Skeletal muscle tissue (tissue), 4 donors: Measurements from ENCODE around the gene APH1A. TPM values are rescaled to one million over a fixed set of nuclear protein-coding genes. Genes with fewer than 3 reads are reported as not detected.
A peak's percentile ranks its signal among the peaks of the same experiment; 100 is the strongest.
"Not testable (repeated sequence)": the region's sequence is repeated elsewhere in the genome, so short reads cannot be mapped to it uniquely, and the experiment has no call there.

Experiments
- H3K27ac ChIP-seq: one replicate; pipeline ENCODE4 v1.7.0; 2013; ENCODE audit warnings: mild to moderate bottlenecking, low read depth, low read length, inconsistent platforms
- H3K27me3 ChIP-seq, 3 donors: one replicate each; pipeline ENCODE4 v1.7.0; 2013; ENCODE audit warnings: low read length in 3 of 3; ENCODE audit not compliant: control insufficient read depth in 3 of 3, insufficient read depth in 3 of 3
- H3K36me3 ChIP-seq, 3 donors: one replicate each; pipeline ENCODE4 v1.7.0; 2013; ENCODE audit warnings: low read length in 3 of 3; ENCODE audit not compliant: control insufficient read depth in 3 of 3, insufficient read depth in 3 of 3
- H3K4me1 ChIP-seq, 3 donors: one replicate each; pipeline ENCODE4 v1.7.0; 2013; ENCODE audit warnings: low read length in 3 of 3, mild to moderate bottlenecking in 3 of 3; ENCODE audit not compliant: control insufficient read depth in 3 of 3, insufficient read depth in 3 of 3
- H3K4me3 ChIP-seq, 3 donors: one replicate each; pipeline ENCODE4 v1.7.0; 2013; ENCODE audit warnings: low read length in 3 of 3
- H3K9ac ChIP-seq, 3 donors: one replicate each; pipeline ENCODE4 v1.7.0; 2013; ENCODE audit warnings: low read length in 3 of 3, mild to moderate bottlenecking in 3 of 3, moderate library complexity in 2 of 3, low read depth in 1 of 3
- H3K9me3 ChIP-seq, 3 donors: one replicate each; pipeline ENCODE4 v1.7.0; 2013; ENCODE audit warnings: low read length in 3 of 3; ENCODE audit not compliant: control insufficient read depth in 3 of 3
- total RNA-seq: library from RNA; depleted of rRNA; stranded (reverse); fragments of >200 nt; gene quantifications from one replicate; pipeline ENCODE4 v1.2.3, GENCODE V29; 2014
- donor health status: Osteomylitis.

APH1A gene
- total RNA-seq, 1 donor from 2014 or later = 99.2 TPM

GRCh38 chr1:150235294-150235851, 33.4 kb downstream of the APH1A start:
- peak overlapping the region; percentile 80 to 95 (median 87) for H3K4me3 ChIP-seq
- no peaks in the 10 kb centered on the region for H3K27me3 ChIP-seq
- H3K9me3 ChIP-seq = no peaks in the 10 kb centered on the region
- peak overlapping the region; percentile 99 for H3K27ac ChIP-seq
- peaks cover 7 to 13% (median 10%) of the 10 kb centered on the region in 3 donors for H3K4me1 ChIP-seq
- peak overlapping the region; percentile 85 to 98 (median 97) for H3K9ac ChIP-seq
- H3K36me3 ChIP-seq = peaks cover 0 to 5% (median 4%) of the 10 kb centered on the region in 3 donors

GRCh38 chr1:150234566-150235293, 34.1 kb downstream of the APH1A start:
- peak overlapping the region; percentile 85 to 98 (median 97) for H3K9ac ChIP-seq
- H3K27me3 ChIP-seq = no peaks in the 10 kb centered on the region
- peak overlapping the region; percentile 99 for H3K27ac ChIP-seq
- no peaks in the 10 kb centered on the region for H3K9me3 ChIP-seq
- peaks cover 7 to 13% (median 10%) of the 10 kb centered on the region in 3 donors for H3K4me1 ChIP-seq
- peaks cover 0 to 5% (median 4%) of the 10 kb centered on the region in 3 donors for H3K36me3 ChIP-seq
- H3K4me3 ChIP-seq = peak overlapping the region; percentile 80 to 95 (median 87)

DNA sequence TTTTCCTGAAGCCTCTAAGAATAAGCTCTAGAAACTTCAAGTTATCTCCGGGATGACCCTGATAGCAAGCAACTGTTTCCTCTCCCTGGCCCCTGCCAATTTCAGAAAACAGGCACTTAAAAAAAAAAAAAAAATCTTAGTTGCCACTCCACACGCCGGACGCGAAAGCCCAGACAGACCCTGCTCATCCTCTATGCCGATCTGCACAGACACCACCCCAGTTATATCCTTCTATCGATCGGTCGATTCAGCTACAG, 34.6 kb downstream of the APH1A start:
- Histone ChIP-seq H3K4me1 (peaks cover 7 to 13% (median 10%) of the 10 kb centered on the region in 3 donors), H3K9me3 (no peaks in the 10 kb centered on the region), H3K27me3 (no peaks in the 10 kb centered on the region)

GRCh38 chr1:150233359-150234308, 35.2 kb downstream of the APH1A start:
- peaks cover 7 to 13% (median 10%) of the 10 kb centered on the region in 3 donors for H3K4me1 ChIP-seq

More for the DNA sequence above, 34.6 kb downstream of the APH1A start:
- Histone ChIP-seq H3K27ac (peak overlapping the region; percentile 99), H3K4me3 (peak overlapping the region; percentile 80 to 95 (median 87)), H3K36me3 (peaks cover 0 to 5% (median 4%) of the 10 kb centered on the region in 3 donors), H3K9ac (peak overlapping the region; percentile 85 to 98 (median 97))

GRCh38 chr1:150232921-150233320, 35.9 kb downstream of the APH1A start:
- H3K27ac ChIP-seq = peak overlapping the region; percentile 99
- H3K9me3 ChIP-seq, H3K27me3 ChIP-seq, H3K4me3 ChIP-seq, H3K36me3 ChIP-seq: not testable (repeated sequence)
- H3K4me1 ChIP-seq = peaks cover 7 to 13% (median 10%) of the 10 kb centered on the region in 3 donors
- H3K9ac ChIP-seq = peak overlapping the region in 1 of 3 donors; percentile 98

More at GRCh38 chr1:150233359-150234308, 35.2 kb downstream of the APH1A start:
- Histone ChIP-seq H3K27me3 (no peaks in the 10 kb centered on the region), H3K9ac (peak overlapping the region; percentile 85 to 98 (median 97)), H3K4me3 (peak overlapping the region; percentile 80 to 95 (median 87)), H3K36me3 (peaks cover 0 to 5% (median 4%) of the 10 kb centered on the region in 3 donors), H3K9me3 (no peaks in the 10 kb centered on the region), H3K27ac (peak overlapping the region; percentile 99)

DNA sequence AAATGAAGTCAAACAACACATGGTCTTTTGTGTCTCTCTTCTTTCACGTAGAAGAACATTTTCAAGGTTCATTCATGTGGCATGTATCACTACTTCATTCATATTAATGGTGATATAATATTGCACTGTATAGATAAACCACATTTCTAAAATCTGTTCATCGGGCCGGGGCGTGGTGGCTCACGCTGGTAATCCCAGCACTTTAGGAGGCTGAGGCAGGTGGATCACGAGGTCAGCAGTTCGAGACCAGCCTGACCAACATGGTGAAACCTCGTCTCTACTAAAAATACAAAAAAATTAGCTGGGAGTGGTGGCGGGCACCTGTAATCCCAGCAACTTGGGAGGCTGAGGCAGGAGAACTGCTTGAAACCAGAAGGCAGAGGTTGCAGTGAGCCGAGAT, 40.6 kb downstream of the APH1A start:
- not testable (repeated sequence) for H3K27ac ChIP-seq, H3K27me3 ChIP-seq, H3K9ac ChIP-seq, H3K4me3 ChIP-seq, H3K9me3 ChIP-seq, H3K4me1 ChIP-seq
- peaks cover 10 to 38% (median 31%) of the 10 kb centered on the region in 3 donors for H3K36me3 ChIP-seq

GRCh38 chr1:150227228-150227627, 41.6 kb downstream of the APH1A start:
- H3K9ac ChIP-seq = no peak overlapping the region
- H3K27ac ChIP-seq = no peak overlapping the region
- no peaks in the 10 kb centered on the region for H3K4me1 ChIP-seq
- H3K27me3 ChIP-seq = no peaks in the 10 kb centered on the region
- no peaks in the 10 kb centered on the region for H3K9me3 ChIP-seq
- peaks cover 10 to 38% (median 31%) of the 10 kb centered on the region in 3 donors for H3K36me3 ChIP-seq
- H3K4me3 ChIP-seq = no peak overlapping the region

- Histone ChIP-seq H3K4me3 (no peak overlapping the region), H3K27me3 (no peaks in the 10 kb centered on the region), H3K4me1 (no peaks in the 10 kb centered on the region), H3K36me3 (peaks cover 10 to 38% (median 31%) of the 10 kb centered on the region in 3 donors), H3K9ac (no peak overlapping the region), H3K9me3 (no peaks in the 10 kb centered on the region), H3K27ac (no peak overlapping the region)
These were observed 42.3 kb downstream of the APH1A start for GRCh38 chr1:150226486-150226885.

DNA sequence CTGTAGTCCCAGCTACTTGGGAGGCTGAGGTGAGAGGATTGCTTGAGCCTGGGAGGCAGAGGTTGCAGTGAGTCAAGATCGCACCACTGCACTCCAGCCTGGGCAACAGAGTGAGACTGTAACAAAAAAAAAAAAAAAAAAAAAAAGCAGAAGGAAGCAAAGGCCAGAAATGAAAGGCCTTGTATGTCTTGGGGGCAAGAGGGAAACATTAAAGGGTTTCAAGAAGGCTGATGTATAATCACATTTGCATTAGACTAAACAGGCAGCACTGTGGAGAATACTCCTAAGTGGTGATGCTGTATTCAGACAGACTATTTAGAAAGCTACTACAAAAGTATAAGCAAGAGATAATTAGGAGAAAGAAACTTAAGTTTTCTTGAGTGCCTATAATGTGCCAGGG, 43.3 kb downstream of the APH1A start:
- no peaks in the 10 kb centered on the region for H3K4me1 ChIP-seq
- H3K36me3 ChIP-seq = peaks cover 7 to 37% (median 32%) of the 10 kb centered on the region in 3 donors

More for the DNA sequence above, 43.3 kb downstream of the APH1A start:
- no peaks in the 10 kb centered on the region for H3K9me3 ChIP-seq
- no peak overlapping the region for H3K4me3 ChIP-seq
- H3K9ac ChIP-seq = no peak overlapping the region
- no peak overlapping the region for H3K27ac ChIP-seq
- H3K27me3 ChIP-seq = no peaks in the 10 kb centered on the region
